Measurements from ENCODE around the gene MED8.
"Not testable (repeated sequence)": the region's sequence is repeated elsewhere in the genome, so short reads cannot be mapped to it uniquely, and the experiment has no call there.

MED8 gene

GRCh38 chr1:43421396-43421795 is 31.8 kb upstream of the MED8 start:
- no peak for DNase-seq

- DNase-seq, result no peak
These were observed 31.3 kb upstream of the MED8 start for GRCh38 chr1:43420874-43421273.

GRCh38 chr1:43419627-43420425 is 30.2 kb upstream of the MED8 start:
- DNase-seq, result no peak

- DNase-seq, result no peak
These were observed 29.3 kb upstream of the MED8 start for GRCh38 chr1:43418858-43419257.

- no peak for DNase-seq
These were observed 26.3 kb upstream of the MED8 start for GRCh38 chr1:43415901-43416300.

GRCh38 chr1:43414634-43415223 is 25.1 kb upstream of the MED8 start:
- DNase-seq, result peak in 3 of 4 experiments; percentile 13 to 50 (median 39)

GRCh38 chr1:43413426-43413825 is 23.8 kb upstream of the MED8 start:
- not testable (repeated sequence) for DNase-seq

- DNase-seq, result no peak
These were observed 21.0 kb upstream of the MED8 start for GRCh38 chr1:43410571-43410970.

- no peak for DNase-seq
These were observed 16.3 kb upstream of the MED8 start for GRCh38 chr1:43405876-43406234.

GRCh38 chr1:43405219-43405875 is 15.7 kb upstream of the MED8 start:
- no peak for DNase-seq

GRCh38 chr1:43404353-43404752 is 14.8 kb upstream of the MED8 start:
- DNase-seq, result no peak

GRCh38 chr1:43402089-43402865 is 12.7 kb upstream of the MED8 start:
- no peak for DNase-seq

- not testable (repeated sequence) for DNase-seq
These were observed 10.8 kb upstream of the MED8 start for GRCh38 chr1:43400441-43400840.

GRCh38 chr1:43398227-43398626 is 8.6 kb upstream of the MED8 start:
- DNase-seq, result no peak

- no peak for DNase-seq
These were observed 6.5 kb upstream of the MED8 start for GRCh38 chr1:43396059-43396458.

GRCh38 chr1:43395523-43395922 is 5.9 kb upstream of the MED8 start:
- no peak for DNase-seq

- no peak for DNase-seq
These were observed 3.1 kb upstream of the MED8 start for GRCh38 chr1:43392702-43393101.

GRCh38 chr1:43388613-43389012 is 987 bp downstream of the MED8 start:
- DNase-seq, result no peak

- no peak for DNase-seq
These were observed 1.5 kb downstream of the MED8 start for GRCh38 chr1:43387976-43388599.

- DNase-seq, result no peak
These were observed 2.9 kb downstream of the MED8 start for GRCh38 chr1:43386676-43387075.

GRCh38 chr1:43383449-43383848 is 6.2 kb downstream of the MED8 start:
- DNase-seq, result no peak

GRCh38 chr1:43382027-43382779 is 7.4 kb downstream of the MED8 start:
- no peak for DNase-seq
